OCI-LY1 (cell line): Measurements from ENCODE around the gene E2F4.

Experiments
- H2AFZ ChIP-seq: fragments of 200-600 bp; sonication (generic), shearing (Covaris generic); 2 replicates; pipeline ENCODE4 v1.6.0; 2014; ENCODE audit warnings: antibody characterized with exemption, mild to moderate bottlenecking, low read length
- H3F3A ChIP-seq: fragments of 200-600 bp; sonication (generic), shearing (Covaris generic); 2 replicates; pipeline ENCODE4 v1.6.0; 2014; ENCODE audit warnings: mild to moderate bottlenecking, antibody characterized with exemption, low read length, moderate library complexity; ENCODE audit not compliant: insufficient read depth
- H3K27ac ChIP-seq: fragments of 200-600 bp; sonication (generic); 2 replicates; pipeline ENCODE4 v1.5.1; 2014; ENCODE audit warnings: low read length, mixed run types, mild to moderate bottlenecking, low read depth; ENCODE audit not compliant: poor library complexity, severe bottlenecking
- H3K27me3 ChIP-seq: fragments of 200-600 bp; sonication (generic); 2 replicates; pipeline ENCODE4 v1.6.0; 2014; ENCODE audit warnings: antibody characterized with exemption, mild to moderate bottlenecking, low read length, moderate library complexity; ENCODE audit not compliant: insufficient read depth
- H3K36me3 ChIP-seq: fragments of 200-600 bp; sonication (generic); 2 replicates; pipeline ENCODE4 v1.6.1; 2014; ENCODE audit warnings: mild to moderate bottlenecking, antibody characterized with exemption, low read length, moderate library complexity, mixed read lengths; ENCODE audit not compliant: insufficient read depth
- H3K4me1 ChIP-seq: fragments of 200-600 bp; sonication (generic); 2 replicates; pipeline ENCODE4 v1.5.1; 2014; ENCODE audit warnings: mild to moderate bottlenecking, low read length, moderate library complexity; ENCODE audit not compliant: insufficient read depth, severe bottlenecking
- H3K4me2 ChIP-seq: fragments of 200-600 bp; sonication (generic), shearing (Covaris generic); 2 replicates; pipeline ENCODE4 v1.6.1; 2014; ENCODE audit warnings: low read length
- H3K4me3 ChIP-seq: fragments of 200-600 bp; sonication (generic); 2 replicates; pipeline ENCODE4 v1.5.1; 2014; ENCODE audit warnings: low read length, low read depth, mild to moderate bottlenecking, mixed read lengths; ENCODE audit not compliant: poor library complexity, severe bottlenecking
- H3K79me2 ChIP-seq: fragments of 200-600 bp; shearing (Covaris generic); 2 replicates; pipeline ENCODE4 v1.6.1; 2016; ENCODE audit warnings: mixed run types, low read length, mixed read lengths; ENCODE audit not compliant: insufficient read depth
- H3K9ac ChIP-seq: fragments of 200-600 bp; sonication (generic), shearing (Covaris generic); 2 replicates; pipeline ENCODE4 v1.6.1; 2014; ENCODE audit warnings: mild to moderate bottlenecking, low read length, mixed read lengths
- H3K9me2 ChIP-seq: fragments of 200-600 bp; sonication (generic), shearing (Covaris generic); 2 replicates; pipeline ENCODE4 v1.6.1; 2014; ENCODE audit warnings: low read depth, mild to moderate bottlenecking, low read length, mixed read lengths
- H3K9me3 ChIP-seq: fragments of 200-600 bp; shearing (Covaris generic); 2 replicates; pipeline ENCODE4 v1.6.1; 2014; ENCODE audit warnings: low read length, mixed read lengths
- H4K20me1 ChIP-seq: fragments of 200-600 bp; sonication (generic), shearing (Covaris generic); 2 replicates; pipeline ENCODE4 v1.6.0; 2016; ENCODE audit warnings: mild to moderate bottlenecking, low read length; ENCODE audit not compliant: insufficient read depth
- CTCF ChIP-seq: fragments of 200-600 bp; sonication (generic), shearing (Covaris generic); IDR thresholded peaks from 2 replicates; pipeline ENCODE4 v1.5.1; 2017; ENCODE audit warnings: mild to moderate bottlenecking, antibody characterized with exemption, low read length, moderate library complexity, mixed read lengths
- EZH2 ChIP-seq: fragments of 200-600 bp; sonication (generic), shearing (Covaris generic); IDR thresholded peaks from 2 replicates; pipeline ENCODE4 v1.8.0; 2017; ENCODE audit warnings: borderline replicate concordance, mixed run types, mild to moderate bottlenecking, antibody characterized with exemption, low read length, moderate library complexity, mixed read lengths

Gene E2F4

DNA sequence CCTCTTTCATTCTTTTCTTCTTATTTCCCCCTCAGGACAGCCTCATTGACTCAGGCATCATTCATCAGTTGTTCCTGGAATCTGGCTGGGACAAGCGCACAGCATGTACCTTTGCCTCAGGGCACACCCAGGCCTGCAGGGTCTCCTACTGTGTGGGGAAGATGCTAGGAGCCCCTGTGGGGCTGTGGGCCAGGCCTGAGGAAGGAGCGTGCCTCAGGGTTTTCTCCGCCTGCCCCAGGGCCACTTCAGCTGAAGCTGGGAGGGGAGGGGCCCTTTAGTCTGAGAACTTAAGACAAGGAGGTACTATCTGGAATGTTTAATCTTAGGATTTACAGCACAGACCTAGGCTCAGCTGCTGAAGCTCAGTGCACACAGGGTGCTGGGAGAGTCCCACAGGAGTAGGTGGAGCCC lies 14.9 kb downstream of the E2F4 start:
- no peak for TF ChIP-seq EZH2
- no peak for TF ChIP-seq CTCF
- no peaks in the 10 kb centered on the region for H3K9me3 ChIP-seq
- no peaks in the 10 kb centered on the region for H3F3A ChIP-seq
- no peak overlapping the region for H2AFZ ChIP-seq
- no peak overlapping the region for H3K27ac ChIP-seq
- H3K36me3 ChIP-seq = peaks cover 26% of the 10 kb centered on the region
- no peaks in the 10 kb centered on the region for H4K20me1 ChIP-seq
- no peaks in the 10 kb centered on the region for H3K4me1 ChIP-seq
- H3K79me2 ChIP-seq = no peaks in the 10 kb centered on the region
- no peak overlapping the region for H3K9ac ChIP-seq
- H3K4me3 ChIP-seq = no peak overlapping the region
- no peaks in the 10 kb centered on the region for H3K27me3 ChIP-seq
- H3K4me2 ChIP-seq = no peak overlapping the region
- no peaks in the 10 kb centered on the region for H3K9me2 ChIP-seq

GRCh38 chr16:67207249-67208091 lies 15.5 kb downstream of the E2F4 start:
- no peak for TF ChIP-seq EZH2
- no peak for TF ChIP-seq CTCF
- Histone ChIP-seq H3K9me2 (no peaks in the 10 kb centered on the region), H4K20me1 (no peaks in the 10 kb centered on the region), H3F3A (no peaks in the 10 kb centered on the region), H2AFZ (no peak overlapping the region), H3K79me2 (no peaks in the 10 kb centered on the region), H3K9me3 (no peaks in the 10 kb centered on the region), H3K4me1 (no peaks in the 10 kb centered on the region), H3K27ac (no peak overlapping the region), H3K36me3 (peaks cover 20% of the 10 kb centered on the region), H3K4me2 (no peak overlapping the region), H3K4me3 (no peak overlapping the region), H3K9ac (no peak overlapping the region), H3K27me3 (no peaks in the 10 kb centered on the region)

DNA sequence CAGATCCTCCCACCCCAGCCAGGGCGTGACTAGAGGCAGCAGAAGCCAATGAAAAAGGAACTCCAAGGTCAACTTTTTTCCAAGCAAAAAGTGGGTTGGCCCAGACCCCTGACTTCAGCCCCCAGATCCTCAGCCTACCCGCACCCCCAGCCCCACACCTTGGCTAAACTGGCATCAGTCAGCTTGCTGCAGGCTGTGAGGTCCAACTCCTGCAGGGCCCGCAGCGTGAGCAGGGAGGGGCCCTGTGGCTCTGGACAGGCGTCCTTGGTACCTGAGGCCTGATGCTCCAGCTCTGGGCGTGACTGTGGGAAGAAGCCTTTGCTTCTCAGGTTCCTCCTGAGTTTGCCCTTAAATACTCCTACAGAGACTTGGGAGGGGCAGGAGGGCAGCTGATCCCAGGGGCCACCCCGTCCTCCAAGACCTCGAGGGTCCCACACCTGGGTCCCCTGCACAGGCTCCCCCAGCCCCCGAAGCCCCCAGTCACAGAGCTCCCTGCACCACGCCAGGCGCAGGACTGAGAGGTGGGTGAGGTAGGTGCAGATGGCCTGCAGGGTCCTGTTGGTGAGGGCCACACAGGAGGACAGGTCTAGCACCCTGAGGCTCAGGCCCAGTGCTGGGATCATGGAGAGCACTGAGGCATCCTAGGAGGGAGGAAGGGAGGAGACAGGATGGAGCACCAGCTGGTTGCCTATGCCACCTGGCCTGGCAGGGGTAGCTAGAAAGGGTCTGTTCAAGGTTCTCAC lies 16.4 kb downstream of the E2F4 start:
- Histone ChIP-seq H3F3A (no peaks in the 10 kb centered on the region), H3K4me3 (no peak overlapping the region), H3K36me3 (peaks cover 11% of the 10 kb centered on the region), H3K4me2 (no peak overlapping the region), H3K79me2 (no peaks in the 10 kb centered on the region), H2AFZ (no peak overlapping the region), H3K9me3 (no peaks in the 10 kb centered on the region), H3K27ac (no peak overlapping the region), H4K20me1 (no peaks in the 10 kb centered on the region), H3K4me1 (no peaks in the 10 kb centered on the region), H3K9me2 (no peaks in the 10 kb centered on the region), H3K27me3 (no peaks in the 10 kb centered on the region), H3K9ac (no peak overlapping the region)
- TF ChIP-seq CTCF = no peak
- no peak for TF ChIP-seq EZH2
